GM23248 (cell line): ENCODE results near the gene MBIP.
"Not testable (repeated sequence)": the region's sequence is repeated elsewhere in the genome, so short reads cannot be mapped to it uniquely, and the experiment has no call there.

Experiments
- EZH2 ChIP-seq: fragments of 200-600 bp; sonication (generic); IDR thresholded peaks from 2 replicates; pipeline ENCODE4 v1.6.1; 2018; ENCODE audit warnings: antibody characterized with exemption, mild to moderate bottlenecking; ENCODE audit not compliant: insufficient read depth, poor library complexity, severe bottlenecking
- EZH2phosphoT487 ChIP-seq: fragments of 200-600 bp; sonication (generic); IDR thresholded peaks from 2 replicates; pipeline ENCODE4 v1.6.1; 2018; ENCODE audit warnings: antibody characterized with exemption, moderate library complexity, mild to moderate bottlenecking, low read depth; ENCODE audit not compliant: insufficient read depth

DNA sequence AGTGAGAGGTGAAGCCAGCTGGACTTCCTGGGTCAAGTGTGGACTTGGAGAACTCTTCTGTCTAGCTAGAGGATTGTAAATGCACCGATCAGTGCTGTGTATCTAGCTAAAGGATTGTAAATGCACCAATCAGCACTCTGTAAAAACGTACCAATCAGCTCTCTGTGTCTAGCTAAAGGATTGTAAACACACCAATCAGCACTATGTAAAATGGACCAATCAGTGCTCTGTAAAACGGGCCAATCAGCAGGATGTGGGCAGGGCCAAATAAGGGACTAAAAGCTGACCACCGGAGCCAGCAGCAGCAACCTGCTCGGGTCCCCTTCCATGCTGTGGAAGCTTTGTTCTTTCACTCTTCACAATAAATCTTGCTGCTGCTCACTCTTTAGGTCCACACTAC, 21.4 kb upstream of the MBIP start:
- TF ChIP-seq EZH2, EZH2phosphoT487: not testable (repeated sequence)
